Calu3 (cell line): ENCODE results near the gene PRDM12. TPM values are rescaled to one million over a fixed set of nuclear protein-coding genes. Genes with fewer than 3 reads are reported as not detected.
A peak's percentile ranks its signal among the peaks of the same experiment; 100 is the strongest.

Experiments used
- BruUV-seq: library from RNA; stranded (reverse); fragments of 400-500 nt; replicated peaks from 2 replicates; lab custom pipeline; 2021; lab: Mats Ljungman, UMichigan
- CTCF ChIA-PET: fragments of 300-600 bp; sonication (Branson Sonifier 250); formaldehyde crosslinking; loops from one replicate; lab custom pipeline; 2022; ENCODE audit warnings: antibody characterized with exemption; lab: Charles Lee
- DNase-seq: peaks from one replicate; pipeline ENCODE4 v3.0.0; 2022
- H3K27ac Mint-ChIP-seq: one replicate; pipeline ENCODE4 v1.8.0; 2022; ENCODE audit warnings: mixed read lengths; ENCODE audit not compliant: unreplicated experiment
- H3K27me3 Mint-ChIP-seq: one replicate; pipeline ENCODE4 v1.8.0; 2022; ENCODE audit warnings: mixed read lengths; ENCODE audit not compliant: unreplicated experiment
- H3K36me3 Mint-ChIP-seq: one replicate; pipeline ENCODE4 v1.8.0; 2022; ENCODE audit warnings: mild to moderate bottlenecking, moderate library complexity, mixed read lengths; ENCODE audit not compliant: insufficient read depth, unreplicated experiment
- H3K4me1 Mint-ChIP-seq: one replicate; pipeline ENCODE4 v1.8.0; 2022; ENCODE audit warnings: mild to moderate bottlenecking, low read depth, mixed read lengths; ENCODE audit not compliant: unreplicated experiment
- H3K4me3 Mint-ChIP-seq: one replicate; pipeline ENCODE4 v1.8.0; 2022; ENCODE audit warnings: mild to moderate bottlenecking, low read depth, moderate library complexity, mixed read lengths; ENCODE audit not compliant: unreplicated experiment
- H3K9me3 Mint-ChIP-seq: one replicate; pipeline ENCODE4 v1.8.0; 2022; ENCODE audit warnings: low read depth, mixed read lengths; ENCODE audit not compliant: unreplicated experiment
- CTCF ChIP-seq: fragments of 200-600 bp; IDR thresholded peaks from one replicate; pipeline ENCODE4 v1.8.0; 2022; ENCODE audit warnings: antibody characterized with exemption; ENCODE audit not compliant: unreplicated experiment
- intact Hi-C: fragments of 100-400 bp; cut with micrococcal nuclease; formaldehyde crosslinking; loops from one replicate; pipeline ENCODE4 v1.10.0; 2022; ENCODE audit not compliant: unreplicated experiment
- total RNA-seq: library from RNA; stranded (reverse); gene quantifications from 2 replicates; pipeline ENCODE4 v1.2.3, GENCODE V29; 2022

Gene PRDM12
- total RNA-seq, 1 experiment from 2014 or later = not detected

GRCh38 chr9:130696139-130696650 is 31.8 kb downstream of the PRDM12 start:
- CTCF ChIA-PET = no interaction called here
- Mint-ChIP-seq H3K36me3 (peaks cover 46% of the 10 kb centered on the region), H3K9me3 (no peaks in the 10 kb centered on the region), H3K4me3 (no peak overlapping the region), H3K27ac (peak overlapping the region; percentile 78), H3K27me3 (no peaks in the 10 kb centered on the region), H3K4me1 (peaks cover 31% of the 10 kb centered on the region)
- intact Hi-C loops = no loop called here
- no peak for DNase-seq
- BruUV-seq = TSS peak; percentile 3
- no peak for TF ChIP-seq CTCF

- H3K36me3 Mint-ChIP-seq = peaks cover 46% of the 10 kb centered on the region
These were observed 32.6 kb downstream of the PRDM12 start for GRCh38 chr9:130696996-130697395.

GRCh38 chr9:130698514-130698913 is 34.1 kb downstream of the PRDM12 start:
- no TSS peak for BruUV-seq
- Mint-ChIP-seq H3K9me3 (no peaks in the 10 kb centered on the region), H3K4me1 (peaks cover 25% of the 10 kb centered on the region), H3K27me3 (no peaks in the 10 kb centered on the region), H3K27ac (no peak overlapping the region), H3K36me3 (peaks cover 48% of the 10 kb centered on the region), H3K4me3 (no peak overlapping the region)
- TF ChIP-seq CTCF = no peak
- CTCF ChIA-PET = no interaction called here
- no peak for DNase-seq
- intact Hi-C loops = no loop called here

More at GRCh38 chr9:130696996-130697395, 32.6 kb downstream of the PRDM12 start:
- no TSS peak for BruUV-seq
- no peak overlapping the region for H3K4me3 Mint-ChIP-seq
- no peak overlapping the region for H3K27ac Mint-ChIP-seq
- no peak for DNase-seq
- TF ChIP-seq CTCF = no peak
- H3K4me1 Mint-ChIP-seq = peaks cover 31% of the 10 kb centered on the region
- CTCF ChIA-PET = no interaction called here
- intact Hi-C loops = no loop called here
- H3K9me3 Mint-ChIP-seq = no peaks in the 10 kb centered on the region
- H3K27me3 Mint-ChIP-seq = no peaks in the 10 kb centered on the region

- no peak for DNase-seq
- peaks cover 25% of the 10 kb centered on the region for H3K4me1 Mint-ChIP-seq
- H3K9me3 Mint-ChIP-seq = no peaks in the 10 kb centered on the region
- H3K36me3 Mint-ChIP-seq = peaks cover 48% of the 10 kb centered on the region
- CTCF ChIA-PET = no interaction called here
- no peaks in the 10 kb centered on the region for H3K27me3 Mint-ChIP-seq
- BruUV-seq = no TSS peak
- H3K27ac Mint-ChIP-seq = no peak overlapping the region
- intact Hi-C loops = no loop called here
- TF ChIP-seq CTCF = no peak
- H3K4me3 Mint-ChIP-seq = no peak overlapping the region
These were observed 34.7 kb downstream of the PRDM12 start for GRCh38 chr9:130699047-130699446.
